GM21526 (cell line): Measurements from ENCODE around the gene TAF9.
A peak's percentile ranks its signal among the peaks of the same experiment; 100 is the strongest.
"Not testable (repeated sequence)": the region's sequence is repeated elsewhere in the genome, so short reads cannot be mapped to it uniquely, and the experiment has no call there.

Source experiments
- ATAC-seq: cut with Tn5 transposase; IDR thresholded peaks from one replicate; pipeline ENCODE4 v1.9.1; 2021; ENCODE audit warnings: moderate library complexity; ENCODE audit not compliant: unreplicated experiment, low FRiP score

The TAF9 gene

DNA sequence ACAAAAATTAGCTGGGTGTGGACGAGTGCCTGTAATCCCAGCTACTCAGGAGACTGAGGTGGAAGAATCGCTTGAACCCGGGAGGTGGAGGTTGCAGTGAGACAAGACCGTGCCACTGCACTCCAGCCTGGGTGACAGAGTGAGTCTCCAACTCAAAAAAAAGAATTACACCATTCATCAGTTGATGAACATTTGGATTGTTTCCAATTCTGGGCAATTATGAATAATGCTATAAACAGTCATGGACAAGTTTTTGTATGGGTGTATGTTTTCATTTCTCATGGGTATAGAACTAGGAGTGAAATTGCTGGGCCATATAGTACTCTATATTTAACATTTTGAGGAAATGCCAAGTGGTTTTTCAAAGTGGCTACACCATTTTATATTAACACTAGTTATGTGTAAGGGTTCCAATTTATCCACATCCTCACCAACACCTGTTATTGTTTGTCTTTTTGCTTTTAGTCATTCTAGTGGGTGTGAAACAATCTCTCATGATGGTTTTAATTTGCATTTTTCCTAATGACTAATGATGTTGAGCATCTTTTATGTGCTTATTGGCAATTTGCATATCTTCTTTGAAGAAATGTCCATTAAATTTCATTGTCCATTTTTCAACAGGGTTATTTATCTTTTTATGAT, 27.7 kb downstream of the TAF9 start:
- no peak for ATAC-seq

DNA sequence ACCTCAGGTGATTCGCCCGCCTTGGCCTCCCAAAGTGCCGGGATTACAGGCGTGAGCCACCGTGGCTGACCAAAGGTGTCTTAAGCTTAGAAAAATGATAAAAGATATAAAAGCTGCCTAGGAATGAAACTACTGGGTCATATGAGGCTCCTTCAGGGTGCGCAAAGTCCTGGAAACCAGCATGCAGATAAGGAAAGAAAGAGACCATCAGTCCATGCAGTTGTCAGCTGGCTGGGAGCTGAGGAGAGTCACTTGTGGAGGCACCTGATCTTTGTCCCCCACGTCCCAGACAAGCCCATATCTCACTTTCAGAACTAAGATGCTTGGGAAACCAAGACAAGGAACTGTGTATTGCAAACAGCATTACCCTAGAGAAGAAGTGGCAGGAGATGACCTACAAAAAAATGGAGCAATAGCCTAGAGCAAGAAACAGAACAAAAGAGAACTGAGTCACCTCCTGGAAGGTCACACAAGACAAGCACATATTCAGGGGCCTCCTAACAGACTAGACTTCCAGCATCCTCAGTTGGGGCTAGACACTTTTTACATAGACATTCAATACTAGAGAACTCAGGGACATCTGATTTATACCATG, 33.9 kb downstream of the TAF9 start:
- no peak for ATAC-seq

DNA sequence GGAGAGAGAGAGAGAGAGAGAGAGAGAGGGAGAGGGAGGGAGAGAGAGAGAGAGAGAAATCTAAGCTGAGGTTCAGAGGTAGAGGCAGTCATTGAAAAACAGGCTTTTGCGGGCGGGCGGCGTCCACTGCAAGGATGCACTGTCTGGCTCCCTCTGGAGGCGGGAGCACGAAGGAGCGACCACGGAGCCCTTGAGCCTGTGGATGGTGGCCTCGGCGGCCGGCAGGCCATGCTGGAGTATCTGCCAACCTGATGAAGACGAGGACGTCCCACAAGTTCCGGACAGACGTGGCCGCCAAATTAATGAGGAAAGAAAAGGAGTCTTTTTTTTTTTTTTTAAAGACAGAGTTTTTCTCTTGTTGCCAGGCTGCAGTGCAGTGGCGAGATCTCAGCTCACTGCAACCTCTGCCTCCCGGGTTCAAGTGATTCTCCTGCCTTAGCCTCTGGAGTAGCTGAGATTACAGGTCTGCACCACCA, 34.5 kb downstream of the TAF9 start:
- peak; percentile 51 for ATAC-seq

DNA sequence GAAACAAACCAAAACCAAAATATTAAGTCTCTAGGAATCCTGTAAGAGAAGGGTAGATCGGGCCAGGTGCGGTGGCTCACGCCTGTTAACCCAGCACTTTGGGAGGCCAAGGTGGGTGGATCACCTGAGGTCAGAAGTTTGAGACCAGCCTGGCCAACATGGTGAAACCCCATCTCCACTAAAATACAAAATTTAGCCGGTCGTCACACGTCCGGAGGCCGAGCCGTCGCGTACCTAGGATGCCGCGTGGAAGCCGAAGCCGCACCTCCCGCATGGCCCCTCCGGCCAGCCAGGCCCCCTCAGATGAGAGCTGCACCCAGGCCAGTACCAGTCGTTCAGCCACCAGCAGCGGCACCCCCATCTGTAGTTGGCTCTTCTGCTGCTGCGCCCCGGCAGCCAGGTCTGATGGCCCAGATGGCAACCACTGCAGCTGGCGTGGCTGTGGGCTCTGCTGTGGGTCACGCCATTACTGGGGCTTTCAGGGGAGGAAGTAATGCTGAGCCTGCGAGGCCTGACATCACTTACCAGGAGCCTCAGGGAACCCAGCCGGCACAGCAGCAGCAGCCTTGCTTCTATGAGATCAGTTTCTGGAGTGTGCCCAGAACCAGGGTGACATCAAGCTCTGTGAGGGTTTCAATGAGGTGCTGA, 35.5 kb downstream of the TAF9 start:
- ATAC-seq, result not testable (repeated sequence)

DNA sequence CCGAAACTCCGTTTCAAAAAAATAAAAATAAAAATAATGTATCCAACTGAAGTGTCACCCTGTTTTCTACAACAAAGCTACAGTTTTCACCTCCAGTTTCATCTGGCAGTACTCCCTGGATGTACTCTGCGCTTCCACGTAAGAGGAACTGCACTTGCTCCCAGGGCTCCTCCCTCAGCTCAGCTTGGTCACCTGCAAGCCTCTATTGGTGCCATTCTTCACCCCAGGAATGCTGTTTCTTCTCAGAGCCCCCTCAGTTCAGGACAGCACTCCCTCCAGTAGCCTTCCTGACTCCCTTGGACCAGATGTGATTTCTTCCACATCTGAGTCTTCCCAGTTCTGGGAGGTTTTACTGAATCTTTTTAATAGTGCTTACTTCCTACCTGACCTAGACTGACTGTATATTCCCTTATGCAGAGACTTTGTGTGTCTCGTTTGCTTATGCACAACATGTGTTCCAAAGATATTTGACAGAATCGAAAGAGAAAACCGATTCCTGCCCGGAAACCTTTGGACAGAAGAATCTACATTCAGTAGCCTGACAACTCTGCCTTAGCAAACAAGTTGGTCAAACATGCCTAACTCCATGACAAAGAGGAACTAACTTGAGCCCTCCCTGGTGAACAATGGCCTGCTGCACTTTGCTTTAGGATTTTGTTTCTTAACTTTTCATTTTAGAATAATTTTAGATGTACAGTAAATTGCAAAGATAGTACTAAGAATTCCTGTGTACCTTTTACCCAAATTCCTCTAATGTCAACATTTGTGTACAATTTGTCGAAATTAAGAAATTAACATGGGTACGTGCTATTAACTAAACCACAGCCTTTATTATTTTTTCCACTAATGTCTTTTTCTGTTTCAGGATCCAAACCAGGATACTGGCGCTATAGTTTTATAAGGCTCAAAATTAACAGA, 37.5 kb downstream of the TAF9 start:
- ATAC-seq, result no peak

DNA sequence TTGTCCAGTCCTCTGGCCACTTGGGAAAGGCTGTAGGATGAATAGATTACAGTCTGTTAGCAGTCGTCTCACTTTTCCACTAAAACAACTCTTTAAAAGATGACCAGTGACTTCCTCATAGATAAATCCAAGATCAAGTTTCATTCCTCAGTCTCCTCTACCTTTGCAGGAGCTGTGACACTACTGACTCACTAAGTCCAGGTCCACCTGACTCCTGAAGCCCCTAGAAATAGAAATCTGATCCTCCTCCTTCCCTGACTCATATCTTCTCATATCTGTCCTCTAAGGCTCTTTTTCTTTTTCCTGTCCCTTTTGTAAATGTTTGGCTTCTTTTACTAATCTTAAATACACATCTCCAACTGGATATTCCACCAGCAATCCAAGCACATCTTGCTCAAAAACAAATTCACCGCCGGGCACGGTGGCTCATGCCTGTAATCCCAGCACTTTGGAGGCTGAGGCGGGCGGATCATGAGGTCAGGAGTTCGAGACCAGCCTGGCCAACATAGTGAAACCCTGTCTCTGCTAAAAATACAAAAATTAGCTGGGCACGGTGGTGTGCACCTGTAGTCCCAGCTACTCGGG, 39.3 kb downstream of the TAF9 start:
- ATAC-seq, result no peak

DNA sequence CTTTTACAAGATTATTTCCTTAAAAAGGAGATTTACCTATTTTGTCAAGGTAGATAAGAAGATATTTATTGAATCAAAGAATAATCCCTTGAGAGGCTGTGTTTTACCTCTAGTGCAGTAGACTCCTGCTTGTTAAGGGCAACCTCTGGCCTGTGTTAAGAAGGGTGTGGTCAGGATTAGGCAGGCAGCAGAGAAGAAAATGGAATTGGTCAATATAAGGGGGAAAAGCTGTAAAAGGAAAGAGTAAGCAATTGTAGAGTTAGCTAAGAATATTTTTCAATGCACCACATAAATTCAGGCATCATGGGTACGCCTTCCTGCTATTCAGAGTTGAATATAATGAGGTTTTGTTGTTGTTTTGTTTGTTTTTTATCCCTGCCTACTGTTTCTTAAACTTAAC, 43.0 kb downstream of the TAF9 start:
- no peak for ATAC-seq

DNA sequence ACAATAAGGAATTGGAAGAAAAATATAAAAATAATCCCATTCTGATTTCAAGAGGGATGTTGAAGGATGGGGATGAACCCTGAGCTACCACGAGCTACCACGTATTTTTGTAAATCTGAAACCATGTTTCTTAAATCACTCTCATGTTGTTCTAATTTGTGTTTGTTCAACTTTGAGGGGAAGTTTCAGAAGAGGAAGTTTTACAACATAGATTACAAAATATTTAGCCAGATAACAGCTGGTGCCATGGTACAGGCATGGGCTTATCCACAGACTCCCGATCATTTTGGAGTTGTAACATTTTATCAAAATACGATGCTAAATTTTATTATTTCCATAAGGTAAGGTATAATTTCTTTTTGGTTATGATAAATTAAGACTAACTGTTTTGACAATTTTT, 51.9 kb downstream of the TAF9 start:
- no peak for ATAC-seq

DNA sequence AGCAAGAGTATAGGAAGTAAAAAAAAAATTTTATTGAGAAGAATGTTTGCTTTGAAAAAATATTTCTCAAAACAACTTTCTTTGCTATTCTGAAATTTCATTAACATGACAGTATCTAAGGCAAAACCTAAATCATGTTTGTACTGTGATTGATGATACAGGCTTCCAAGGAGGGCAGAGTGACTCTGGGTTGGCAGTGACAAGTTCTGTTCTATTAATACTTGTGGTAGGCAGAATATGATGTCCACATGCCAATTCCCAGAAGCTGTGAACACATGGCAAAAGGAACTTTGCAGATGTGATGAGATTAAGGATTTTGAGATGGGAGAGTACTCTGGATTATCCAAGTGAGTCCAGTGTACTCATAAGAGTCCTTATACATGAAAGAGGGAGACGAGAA, 53.3 kb downstream of the TAF9 start:
- ATAC-seq, result no peak
